ENCODE results near the gene PHLDA3. TPM values are rescaled to one million over a fixed set of nuclear protein-coding genes. Genes with fewer than 3 reads are reported as not detected.

PHLDA3 gene
- total RNA-seq, 1 experiment from 2014 or later, result 11.7 TPM

GRCh38 chr1:201463071-201463552, 5.9 kb downstream of the PHLDA3 start:
- peak; percentile 48 for DNase-seq (ENCODE audit: low read depth)

GRCh38 chr1:201461645-201462441, 7.1 kb downstream of the PHLDA3 start:
- peak; percentile 98 for DNase-seq (ENCODE audit: low read depth)

- peak; percentile 94 for DNase-seq (ENCODE audit: low read depth)
These were observed 8.0 kb downstream of the PHLDA3 start for GRCh38 chr1:201460814-201461644.

- no peak for DNase-seq (ENCODE audit: low read depth)
These were observed 9.2 kb downstream of the PHLDA3 start for GRCh38 chr1:201459775-201460174.

- DNase-seq (ENCODE audit: low read depth), result no peak
These were observed 9.9 kb downstream of the PHLDA3 start for GRCh38 chr1:201459052-201459451.

GRCh38 chr1:201457508-201457960, 11.5 kb downstream of the PHLDA3 start:
- DNase-seq (ENCODE audit: low read depth), result peak; percentile 81

GRCh38 chr1:201456499-201457309, 12.3 kb downstream of the PHLDA3 start:
- DNase-seq (ENCODE audit: low read depth), result peak; percentile 97

- no peak for DNase-seq (ENCODE audit: low read depth)
These were observed 13.9 kb downstream of the PHLDA3 start for GRCh38 chr1:201455098-201455497.

- no peak for DNase-seq (ENCODE audit: low read depth)
These were observed 14.4 kb downstream of the PHLDA3 start for GRCh38 chr1:201454608-201455007.

GRCh38 chr1:201452866-201453265, 16.1 kb downstream of the PHLDA3 start:
- no peak for DNase-seq (ENCODE audit: low read depth)

GRCh38 chr1:201450721-201451291, 18.2 kb downstream of the PHLDA3 start:
- peak; percentile 89 for DNase-seq (ENCODE audit: low read depth)

GRCh38 chr1:201448990-201449389, 20.0 kb downstream of the PHLDA3 start:
- no peak for DNase-seq (ENCODE audit: low read depth)

GRCh38 chr1:201447903-201448871, 20.8 kb downstream of the PHLDA3 start:
- DNase-seq (ENCODE audit: low read depth), result peak; percentile 87

- DNase-seq (ENCODE audit: low read depth), result no peak
These were observed 23.7 kb downstream of the PHLDA3 start for GRCh38 chr1:201445310-201445709.

- peak; percentile 73 for DNase-seq (ENCODE audit: low read depth)
These were observed 24.2 kb downstream of the PHLDA3 start for GRCh38 chr1:201444792-201445191.

GRCh38 chr1:201443747-201444146, 25.2 kb downstream of the PHLDA3 start:
- no peak for DNase-seq (ENCODE audit: low read depth)

- no peak for DNase-seq (ENCODE audit: low read depth)
These were observed 32.0 kb downstream of the PHLDA3 start for GRCh38 chr1:201436969-201437368.

- peak; percentile 34 for DNase-seq (ENCODE audit: low read depth)
These were observed 32.6 kb downstream of the PHLDA3 start for GRCh38 chr1:201436393-201436792.

GRCh38 chr1:201434266-201434665, 34.7 kb downstream of the PHLDA3 start:
- DNase-seq (ENCODE audit: low read depth), result no peak

GRCh38 chr1:201433609-201434008, 35.4 kb downstream of the PHLDA3 start:
- no peak for DNase-seq (ENCODE audit: low read depth)
